ENCODE measurements around the gene DCHS1.

The DCHS1 gene

DNA sequence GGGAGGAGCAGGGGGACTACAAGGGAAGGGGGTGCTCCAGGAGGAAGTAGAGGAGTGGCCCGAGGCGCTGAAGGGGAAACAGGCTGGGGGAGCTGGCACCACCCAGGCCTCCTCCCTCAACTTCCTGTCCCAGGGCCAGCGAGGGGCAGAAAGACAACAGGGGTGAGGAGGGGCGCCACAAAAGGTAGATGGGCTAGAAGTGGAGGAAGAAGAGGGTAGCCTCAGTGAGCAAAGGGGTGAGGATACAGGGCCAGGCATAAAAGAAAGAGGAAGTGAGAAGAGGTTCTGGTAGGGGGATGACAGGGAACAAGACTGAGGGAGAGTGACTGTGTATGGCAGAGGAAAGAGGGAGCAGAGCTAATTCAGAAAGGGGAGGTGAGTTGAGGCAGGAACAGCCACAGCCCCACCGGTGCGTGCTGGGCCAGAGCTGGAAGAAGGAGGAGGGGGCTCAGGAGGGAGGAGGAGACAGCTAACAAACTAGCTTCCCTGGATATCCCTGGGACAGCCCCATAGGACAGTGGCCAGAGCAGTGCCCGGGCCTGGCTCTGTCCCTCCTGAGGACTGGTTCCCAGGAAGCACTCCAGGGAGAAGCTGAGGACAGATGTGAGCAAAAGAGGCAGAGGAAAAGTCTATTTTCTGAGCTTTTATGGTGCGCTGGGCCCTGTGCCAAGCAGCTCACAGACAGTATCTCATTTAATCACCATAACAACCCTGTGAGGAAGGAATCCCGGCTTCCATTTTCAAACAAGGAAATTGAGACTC is 8.5 kb downstream of the DCHS1 start:
- no peak for DNase-seq (ENCODE audit: low read depth)

DNA sequence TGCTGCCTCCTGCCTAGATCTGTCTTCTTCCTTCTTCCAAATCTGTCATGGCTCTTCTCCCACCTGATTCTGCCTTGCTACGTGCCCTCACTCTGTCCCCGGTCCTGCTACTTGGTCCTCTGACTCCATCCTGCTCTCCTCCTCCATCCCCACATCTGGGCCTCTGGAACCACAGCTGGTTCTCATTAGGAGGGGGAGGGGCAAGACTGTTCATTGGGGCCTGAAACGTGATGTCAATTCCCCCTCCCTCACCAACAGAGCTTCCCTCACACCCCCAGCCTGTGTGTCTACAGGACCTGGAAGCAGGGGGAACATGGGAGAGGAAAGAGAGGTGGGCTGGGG is 9.1 kb downstream of the DCHS1 start:
- DNase-seq (ENCODE audit: low read depth): no peak

DNA sequence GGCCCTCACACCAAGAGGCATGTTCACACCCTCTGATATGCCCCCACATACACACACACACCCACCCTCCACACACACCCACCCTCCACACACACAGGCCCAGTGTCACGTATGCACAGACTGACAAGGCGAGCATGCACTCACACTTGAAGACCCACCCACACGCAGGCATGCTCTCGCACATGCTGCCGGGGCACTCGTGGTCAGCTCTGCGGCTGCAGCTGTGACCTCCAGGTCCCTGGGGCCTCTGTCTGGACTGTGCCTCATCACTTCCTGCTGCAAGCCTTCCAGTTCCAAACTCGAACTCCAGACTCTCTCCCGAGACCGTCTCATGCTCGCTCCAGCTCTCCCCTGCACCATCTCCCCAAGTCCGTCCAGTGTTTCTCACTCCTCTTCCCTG is 9.5 kb downstream of the DCHS1 start:
- no peak for DNase-seq (ENCODE audit: low read depth)

DNA sequence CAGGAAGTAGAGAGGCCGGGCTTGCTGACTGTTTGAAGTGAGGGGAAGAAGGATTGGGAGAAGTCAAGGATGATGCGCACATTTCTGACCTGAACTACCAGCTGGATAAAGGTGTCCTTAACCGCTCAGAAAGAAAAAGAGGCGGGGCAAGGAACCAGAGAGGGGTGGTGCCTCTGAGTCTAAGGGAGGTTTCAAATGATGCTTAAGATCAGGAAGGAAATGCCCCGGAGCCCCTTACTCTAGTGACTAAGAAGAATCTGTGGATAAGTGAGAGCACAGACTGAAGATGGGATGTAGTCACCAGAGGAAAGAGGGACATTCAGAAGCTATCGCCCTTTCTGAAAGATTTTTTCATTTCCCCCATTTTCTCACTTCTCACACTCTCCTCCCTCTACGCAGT is 12.7 kb downstream of the DCHS1 start:
- DNase-seq (ENCODE audit: low read depth): no peak

DNA sequence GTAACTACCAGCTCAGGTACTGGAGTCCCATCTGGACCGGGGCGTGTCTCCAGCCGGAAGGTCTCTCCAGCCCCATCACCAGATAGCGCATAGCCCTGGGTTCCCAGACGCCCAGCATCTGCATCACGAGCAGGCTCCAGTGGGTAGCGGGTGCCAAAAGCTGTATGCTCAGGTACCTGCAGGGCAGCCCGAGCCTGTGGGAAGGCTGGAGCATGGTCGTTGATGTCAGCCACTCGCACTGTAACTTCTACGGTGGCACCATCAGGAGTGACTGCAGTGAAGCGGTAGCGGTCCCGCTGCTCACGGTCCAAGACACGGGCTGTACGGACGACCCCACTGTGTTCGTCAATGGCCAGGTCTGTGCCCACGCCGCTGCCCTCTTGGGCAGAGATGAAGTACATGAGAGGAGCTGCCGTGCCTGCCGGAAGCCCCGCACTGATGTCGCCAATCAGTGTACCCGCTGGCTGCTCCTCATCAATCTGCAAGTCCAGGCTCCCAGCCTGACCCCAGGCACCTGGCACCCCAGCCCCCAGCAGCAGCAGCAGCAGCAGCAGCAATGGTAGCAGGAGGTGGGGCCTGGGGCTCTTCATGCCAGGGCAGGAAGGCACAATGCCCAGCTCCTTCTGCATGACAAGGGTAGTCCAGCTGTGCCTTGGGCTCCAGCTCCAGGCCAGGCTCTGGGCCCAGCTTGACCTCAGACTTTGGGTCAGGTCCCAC is 14.5 kb downstream of the DCHS1 start:
- no peak for DNase-seq (ENCODE audit: low read depth)

DNA sequence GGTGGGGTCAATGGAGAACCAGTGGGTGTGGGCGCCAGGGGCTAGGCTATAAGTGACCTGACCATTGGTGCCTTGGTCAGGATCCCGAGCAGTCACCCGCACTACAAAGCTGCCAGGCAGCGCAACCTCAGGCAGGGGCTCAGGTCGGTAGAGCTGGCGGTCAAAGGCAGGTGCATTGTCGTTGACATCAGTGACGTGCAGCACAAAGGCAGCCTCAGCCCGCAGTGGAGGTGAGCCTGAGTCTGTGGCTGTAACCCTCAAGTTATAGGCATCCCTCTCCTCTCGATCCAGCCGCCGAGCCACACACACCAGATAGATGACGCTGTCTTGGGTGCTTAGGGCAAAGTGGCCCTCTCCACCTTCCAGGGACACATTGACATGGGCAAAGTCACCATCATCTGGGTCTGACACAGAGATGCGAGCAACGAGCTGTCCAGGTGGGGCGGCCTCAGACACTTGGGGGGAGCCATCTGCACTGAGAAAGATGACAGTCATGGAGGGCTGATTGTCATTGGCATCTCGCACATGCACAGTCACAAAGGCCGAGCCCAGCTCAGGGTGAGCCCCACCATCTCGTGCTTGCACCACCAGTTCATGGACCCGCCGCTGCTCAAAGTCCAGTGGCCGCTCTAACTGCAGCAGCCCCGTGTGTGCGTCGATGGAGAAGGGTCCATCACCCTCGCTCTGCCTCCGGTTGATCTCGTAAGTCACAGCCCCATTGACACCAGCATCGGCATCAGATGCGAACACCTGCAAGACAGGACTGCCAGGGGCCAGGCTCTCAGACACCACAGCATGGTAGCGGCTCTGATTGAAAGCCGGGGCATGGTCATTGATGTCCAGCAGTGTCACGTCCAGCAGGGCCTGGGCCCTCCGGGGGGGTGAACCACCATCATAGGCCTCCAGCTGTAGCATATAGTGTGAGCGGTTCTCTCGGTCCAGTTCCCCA is 15.3 kb downstream of the DCHS1 start:
- no peak for DNase-seq (ENCODE audit: low read depth)

DNA sequence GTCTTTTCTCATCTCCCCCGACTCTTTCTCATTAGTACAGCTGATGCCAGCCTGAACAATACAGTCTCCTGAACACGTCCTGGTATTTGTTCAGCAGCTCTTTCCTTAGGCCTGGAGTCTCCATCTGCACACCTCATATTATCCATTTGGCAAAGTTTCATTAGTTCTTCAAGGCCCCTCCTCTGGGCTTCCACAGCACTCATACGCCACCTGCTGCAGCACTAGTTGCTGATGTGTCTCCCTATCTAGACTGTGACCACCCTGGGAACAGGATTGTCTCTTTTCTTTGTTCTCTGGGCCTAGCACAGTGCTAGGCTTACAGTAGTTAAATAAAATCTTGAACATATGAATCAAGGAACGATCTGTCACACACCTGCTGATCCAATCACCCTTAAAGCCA is 17.2 kb downstream of the DCHS1 start:
- DNase-seq (ENCODE audit: low read depth): no peak

DNA sequence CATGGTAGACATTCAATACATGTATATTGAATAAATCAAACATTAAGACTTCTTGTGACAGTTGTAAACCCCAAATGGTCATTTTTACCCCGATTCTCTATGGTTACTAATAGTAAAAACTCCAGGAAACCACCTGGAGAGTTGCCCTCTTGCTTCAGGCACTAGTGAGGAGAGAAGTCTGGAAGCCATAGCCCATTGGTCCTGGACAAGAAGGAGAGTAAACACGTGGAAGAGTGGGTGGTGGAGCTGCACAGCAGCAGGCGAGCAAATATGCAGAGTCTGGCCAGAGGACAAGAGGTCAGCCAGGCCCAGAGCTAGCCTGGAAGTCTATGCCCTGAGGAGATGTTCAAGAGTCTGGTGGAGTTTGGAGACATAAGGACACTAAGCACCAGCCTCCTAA is 17.7 kb downstream of the DCHS1 start:
- DNase-seq (ENCODE audit: low read depth): no peak

DNA sequence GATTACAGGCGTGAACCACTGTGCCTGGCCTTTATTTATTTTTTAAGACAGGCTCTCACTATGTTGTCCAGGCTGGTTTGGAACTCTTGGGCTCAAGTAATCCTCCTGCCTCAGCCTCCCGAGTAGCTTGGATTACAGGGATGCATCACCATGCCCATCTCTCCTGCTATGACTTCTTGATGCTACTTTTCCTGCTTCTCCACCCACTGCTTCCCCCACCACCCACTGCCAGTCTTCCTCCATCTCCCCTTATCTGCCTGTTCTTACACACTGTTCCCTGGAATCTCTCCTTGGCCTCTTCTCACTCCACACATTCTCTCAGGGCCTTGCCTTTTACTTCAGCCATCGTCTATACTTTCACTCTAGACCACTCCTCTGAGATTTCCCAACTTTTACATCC is 19.1 kb downstream of the DCHS1 start:
- DNase-seq (ENCODE audit: low read depth): no peak

DNA sequence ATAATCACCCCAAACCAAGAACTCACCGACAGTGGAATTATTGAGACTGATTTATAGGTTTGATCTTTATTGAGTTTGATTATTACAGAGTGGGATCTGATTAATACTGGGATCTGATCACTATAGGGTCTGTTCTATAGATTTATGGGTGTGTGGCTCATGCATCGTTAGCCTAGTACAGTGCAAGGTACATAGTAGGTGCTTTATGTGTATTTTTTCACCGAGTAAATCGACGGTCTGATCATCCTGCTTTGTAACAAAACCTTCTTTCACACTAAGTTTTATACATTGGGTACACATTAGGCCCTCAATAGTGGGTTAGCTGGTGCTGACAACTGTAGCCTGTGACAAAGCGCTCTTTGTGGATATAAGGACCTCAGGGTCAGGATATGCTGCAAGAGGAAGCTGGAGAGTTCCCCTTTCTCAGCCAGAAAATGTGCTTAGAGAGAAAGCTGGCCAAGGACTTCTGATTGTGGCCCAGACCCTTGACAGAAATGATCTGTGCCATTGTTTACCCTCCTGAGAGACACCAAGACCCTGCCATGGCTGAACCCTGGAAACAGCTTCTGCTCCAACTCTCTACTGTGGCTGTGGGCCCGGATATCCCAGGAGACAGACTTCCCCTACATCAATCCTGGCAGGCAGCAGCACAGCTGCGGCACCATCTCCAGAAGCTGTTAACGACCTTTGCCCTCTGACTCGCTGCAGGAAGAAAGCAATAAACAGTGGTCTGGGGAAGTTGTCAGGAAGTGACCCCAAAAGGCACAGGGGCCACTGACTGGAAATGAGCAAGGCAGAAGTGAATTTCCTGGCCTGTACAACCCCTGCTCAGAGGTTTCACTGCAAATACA is 20.3 kb downstream of the DCHS1 start:
- DNase-seq (ENCODE audit: low read depth): no peak

DNA sequence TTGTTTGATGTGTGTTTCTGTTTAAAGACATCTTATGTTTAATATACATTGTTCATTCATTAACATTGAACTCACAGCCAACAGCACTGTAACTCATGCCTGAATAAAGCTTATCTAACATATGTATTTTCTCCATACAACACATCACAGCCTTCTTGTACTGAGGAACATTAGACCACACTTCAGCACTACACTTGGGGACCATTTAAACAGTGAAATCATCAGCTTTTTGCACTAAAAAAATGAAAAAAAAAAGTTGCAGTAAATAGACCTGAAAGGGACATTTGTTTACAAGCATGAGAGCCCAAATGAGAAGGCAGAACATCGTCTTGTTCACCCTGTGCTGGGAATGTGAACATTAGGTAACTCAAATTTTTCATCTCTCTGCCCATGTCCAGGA is 21.1 kb downstream of the DCHS1 start:
- DNase-seq (ENCODE audit: low read depth): no peak

DNA sequence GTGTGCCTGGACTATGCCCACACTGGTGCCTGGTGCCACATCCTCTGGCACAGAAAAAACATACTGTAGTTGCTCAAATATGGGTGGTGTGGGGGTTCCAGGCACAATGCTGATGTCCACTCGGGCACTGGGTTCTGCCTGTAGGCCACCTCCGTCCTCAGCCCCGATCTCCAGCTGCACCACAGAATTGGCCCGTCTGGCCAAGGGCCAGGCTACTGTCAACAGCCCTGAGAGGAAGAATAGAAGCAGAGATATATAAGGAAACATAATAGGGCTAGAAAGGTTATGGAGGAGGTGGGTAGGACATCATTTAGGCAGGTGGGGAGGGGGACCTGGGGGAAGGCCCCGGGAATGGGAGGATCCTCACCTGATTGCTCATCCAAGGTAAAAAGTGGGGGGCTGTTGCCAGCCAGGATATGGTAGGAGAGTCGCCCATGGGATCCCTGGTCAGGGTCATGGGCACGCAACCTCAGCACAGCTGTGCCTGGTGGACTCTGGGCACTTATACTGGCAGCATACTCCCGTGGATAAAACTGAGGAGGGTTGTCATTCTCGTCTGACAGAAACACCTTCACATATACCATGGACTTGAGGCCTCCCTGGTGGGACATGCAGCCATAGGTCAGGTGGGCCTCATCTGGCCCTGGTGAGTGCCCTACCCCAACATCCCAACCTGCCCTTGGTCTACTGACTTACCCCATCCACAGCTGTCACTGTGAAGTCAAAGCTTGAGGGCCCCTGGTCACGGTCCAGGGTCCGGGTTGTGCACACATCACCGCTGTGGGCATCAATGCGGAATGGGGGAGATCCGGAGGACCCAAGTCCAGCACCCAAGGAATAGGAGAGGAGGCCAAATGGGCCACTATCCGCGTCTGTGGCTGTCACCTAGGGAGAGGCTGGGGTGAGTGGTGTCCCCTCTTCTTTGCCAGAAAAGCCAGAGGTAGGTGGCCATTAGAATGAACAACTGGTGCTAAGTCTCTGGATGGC is 21.9 kb downstream of the DCHS1 start:
- DNase-seq (ENCODE audit: low read depth): no peak

DNA sequence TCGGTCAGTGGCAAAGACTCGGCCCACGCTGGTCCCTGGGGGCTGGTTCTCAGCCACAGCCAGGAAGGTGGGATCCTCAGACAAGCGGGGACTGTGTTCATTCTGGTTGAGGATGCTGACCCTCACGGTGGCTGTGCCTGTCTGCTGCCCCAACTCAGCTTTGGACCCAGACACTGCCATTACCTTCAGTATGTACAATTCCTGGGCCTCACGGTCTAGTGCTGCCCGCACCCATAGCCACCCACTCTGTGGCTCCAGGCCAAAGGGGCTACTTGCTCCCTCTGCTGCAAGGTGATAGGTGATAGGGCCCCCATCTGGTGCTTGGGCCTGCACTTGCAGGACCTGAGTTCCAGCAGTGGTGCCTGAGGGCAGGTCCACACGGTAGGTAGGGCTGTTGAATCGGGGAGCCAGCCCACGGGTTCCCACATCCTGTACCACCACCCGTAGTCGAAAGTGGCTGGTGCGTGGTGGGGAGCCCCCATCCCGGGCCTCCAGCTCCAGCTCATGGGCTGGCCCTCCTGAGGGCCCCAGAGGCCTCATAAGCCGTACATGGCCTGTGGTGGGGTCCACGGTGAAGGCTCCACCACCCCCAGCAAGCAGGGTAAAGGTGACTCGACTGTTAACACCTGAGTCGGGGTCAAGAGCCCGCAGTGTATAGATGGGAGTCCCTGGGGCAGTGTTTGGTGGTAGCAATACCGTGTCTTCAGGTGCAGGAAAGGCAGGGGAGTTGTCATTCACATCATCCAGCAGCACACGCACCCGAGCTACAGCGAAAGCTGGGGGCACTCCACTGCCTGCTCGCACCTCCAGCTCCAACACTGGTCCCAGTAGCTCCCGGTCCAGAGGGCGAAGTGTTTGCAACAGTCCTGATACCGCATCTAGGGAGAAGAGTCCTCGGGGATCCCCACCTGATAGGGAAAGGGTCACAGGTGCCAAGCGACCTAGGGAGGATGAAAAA is 23.2 kb downstream of the DCHS1 start:
- DNase-seq (ENCODE audit: low read depth): no peak

DNA sequence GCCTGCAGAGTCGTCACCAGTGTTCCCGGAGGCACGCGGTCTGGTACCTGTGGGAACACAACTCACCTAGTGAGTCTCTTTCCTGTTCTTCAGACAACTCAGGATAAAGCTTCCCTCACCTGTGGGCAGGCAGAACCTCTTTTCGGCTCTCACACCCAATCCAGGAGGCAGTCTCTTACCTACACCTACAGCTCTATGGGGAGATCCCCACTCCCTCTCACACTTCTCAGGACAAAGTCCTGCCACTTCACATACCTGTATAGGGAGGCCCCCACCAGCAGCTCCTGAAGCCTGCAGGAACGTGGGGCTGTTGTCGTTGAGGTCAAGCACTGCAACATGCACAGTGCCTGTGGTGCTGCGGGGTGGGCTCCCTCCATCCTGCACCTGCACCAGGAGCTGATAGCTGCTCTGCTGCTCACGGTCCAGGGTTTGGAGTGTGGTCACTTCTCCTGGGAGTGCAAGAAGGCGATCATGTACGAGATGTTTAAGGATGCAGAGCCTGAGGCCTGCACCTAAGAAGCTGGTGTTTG is 24.2 kb downstream of the DCHS1 start:
- DNase-seq (ENCODE audit: low read depth): no peak

DNA sequence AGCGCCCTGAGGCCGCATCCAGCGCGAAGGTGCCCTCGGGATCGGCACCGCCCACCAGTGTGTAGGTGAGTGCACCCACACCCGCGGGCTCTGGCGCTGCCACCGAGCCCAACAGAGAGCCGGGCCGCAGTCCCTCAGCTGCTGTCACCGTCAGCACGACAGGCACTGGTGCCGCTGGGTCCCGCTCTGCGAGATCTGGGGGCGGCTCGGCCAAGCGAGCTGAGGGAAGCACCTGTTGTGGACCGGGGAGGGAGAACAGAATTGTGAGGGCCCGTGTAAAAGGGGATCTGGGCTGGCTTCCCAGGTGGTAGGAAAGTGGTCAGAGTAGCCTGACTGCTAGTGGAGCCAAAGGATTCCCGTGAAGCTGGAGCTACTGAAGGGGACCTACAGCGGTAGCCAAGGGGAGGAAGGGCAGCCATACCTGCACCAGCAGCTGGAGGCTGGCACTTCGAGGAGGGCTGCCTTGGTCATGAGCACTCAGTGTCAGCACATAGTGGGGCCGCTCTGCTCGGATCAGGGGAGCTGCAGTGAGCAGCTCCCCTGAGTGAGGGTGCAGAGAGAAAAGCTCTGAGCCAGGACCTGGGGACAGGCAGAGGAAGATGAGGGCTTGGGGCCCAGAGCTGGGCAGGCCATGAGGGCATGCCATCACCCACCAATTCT is 24.8 kb downstream of the DCHS1 start:
- DNase-seq (ENCODE audit: low read depth): no peak

DNA sequence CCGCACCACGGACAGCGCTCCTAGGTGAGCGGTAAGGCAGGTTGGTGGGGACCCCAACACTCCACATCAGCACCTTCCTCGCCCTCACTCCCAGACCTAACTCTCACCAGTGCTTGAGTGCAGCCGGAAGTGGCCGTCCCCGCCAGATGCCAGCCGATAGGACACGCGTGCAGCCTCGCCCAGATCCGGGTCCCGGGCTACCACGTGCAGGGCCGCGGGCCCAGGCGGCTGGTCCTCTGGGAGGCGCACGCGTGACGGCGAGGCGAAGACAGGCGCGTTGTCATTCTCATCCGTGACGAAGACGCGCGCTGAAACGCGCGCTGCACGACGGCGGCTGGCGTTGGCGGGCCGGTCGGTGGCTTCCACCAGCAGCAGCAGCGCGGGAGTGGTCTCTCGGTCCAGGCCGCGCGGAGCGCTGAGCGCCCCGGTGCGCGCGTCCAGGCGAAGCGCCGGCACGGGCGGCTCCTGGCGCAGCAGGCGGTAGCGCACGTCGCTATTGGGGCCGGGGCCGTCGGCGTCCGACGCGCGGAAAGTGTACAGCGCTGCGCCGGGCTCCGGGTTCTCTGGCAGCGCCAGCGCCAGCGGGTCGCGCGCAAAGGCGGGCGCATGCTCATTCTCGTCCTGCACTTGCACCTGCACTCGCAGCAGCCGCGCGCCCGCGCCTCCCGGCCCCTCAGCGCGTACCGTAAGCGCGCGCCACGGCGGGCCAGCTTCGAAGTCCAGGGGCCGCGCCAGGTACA is 25.5 kb downstream of the DCHS1 start:
- no peak for DNase-seq (ENCODE audit: low read depth)

DNA sequence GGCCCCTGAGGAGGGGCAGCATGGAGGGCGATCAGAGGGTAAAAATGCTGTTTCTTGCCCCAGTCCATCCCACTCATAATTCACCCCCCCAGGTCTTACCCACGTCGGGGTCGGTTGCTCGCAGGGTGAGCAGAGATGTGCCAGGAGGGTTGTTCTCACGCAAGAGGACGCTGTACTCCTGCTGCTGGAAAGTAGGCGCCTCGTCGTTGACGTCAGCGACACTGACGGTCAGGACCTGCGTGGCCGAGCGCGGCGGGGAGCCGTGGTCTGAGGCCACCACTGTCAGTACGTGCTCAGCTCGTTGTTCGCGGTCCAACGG is 26.1 kb downstream of the DCHS1 start:
- no peak for DNase-seq (ENCODE audit: low read depth)

DNA sequence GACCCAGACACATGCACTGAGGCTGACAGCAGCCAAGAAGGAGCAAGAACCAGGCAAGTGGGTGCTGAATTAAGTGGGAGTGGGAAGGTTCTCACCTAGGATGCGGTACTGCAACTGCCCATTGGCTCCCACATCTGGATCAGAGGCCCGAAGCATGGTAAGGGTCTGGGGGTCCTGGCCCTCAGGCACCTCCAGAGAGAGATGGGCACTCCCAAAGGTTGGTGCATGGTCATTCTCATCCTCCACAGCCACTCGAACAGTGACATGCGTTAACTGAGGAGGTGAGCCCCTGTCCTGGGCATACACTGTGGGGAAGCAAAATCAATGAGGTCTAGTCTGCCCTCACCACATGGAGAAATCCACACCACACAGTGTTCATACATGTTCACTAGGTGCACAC is 27.1 kb downstream of the DCHS1 start:
- DNase-seq (ENCODE audit: low read depth): no peak
